CD4-positive, alpha-beta T cell treated with Interleukin-15 for 4 hours (primary cell): Measurements from ENCODE around the gene HERC2.
"Not testable (repeated sequence)": the region's sequence is repeated elsewhere in the genome, so short reads cannot be mapped to it uniquely, and the experiment has no call there.

Source experiments
- DNase-seq: peaks from one replicate; pipeline ENCODE4 v3.0.0-alpha.2; 2020; ENCODE audit warnings: low spot score

The HERC2 gene

DNA sequence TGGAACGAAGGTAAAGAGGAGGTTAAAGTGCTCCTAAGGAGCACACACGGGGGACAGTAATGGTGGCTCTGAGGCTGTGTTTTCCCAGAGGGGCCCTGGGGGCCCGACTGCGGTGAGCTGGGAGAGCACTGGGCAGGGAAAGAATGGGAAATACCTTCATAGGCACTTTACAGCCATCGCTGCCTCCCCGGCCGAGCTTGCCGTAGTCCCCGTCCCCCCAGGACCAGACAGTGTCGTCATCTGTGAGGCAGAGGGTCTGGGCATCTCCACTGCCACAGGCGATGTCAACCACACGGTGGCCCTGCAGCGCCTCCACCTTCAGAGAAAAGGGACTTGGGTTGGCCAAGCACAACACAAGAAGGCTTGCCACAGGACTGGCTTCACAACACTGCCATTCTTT is 190.0 kb downstream of the HERC2 start:
- DNase-seq: no peak

DNA sequence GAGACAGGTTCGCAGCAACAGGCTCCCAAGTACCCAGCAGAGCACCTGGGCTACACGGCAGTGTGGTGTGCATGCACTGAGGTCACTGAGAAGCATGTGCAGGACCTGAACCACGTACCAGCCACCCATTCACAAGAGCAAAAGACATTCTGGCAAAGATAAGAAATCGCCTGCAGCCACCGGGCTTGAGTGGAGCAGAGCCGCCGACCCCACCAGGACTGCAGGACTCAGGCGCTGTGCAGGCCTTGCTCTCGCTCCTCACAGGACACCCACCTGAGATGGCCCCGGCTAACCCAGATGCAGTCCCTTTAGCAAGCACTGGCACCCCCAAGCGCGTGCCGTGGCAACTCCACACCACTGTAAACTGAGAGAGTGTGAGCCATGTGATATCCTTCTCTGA is 190.6 kb downstream of the HERC2 start:
- DNase-seq: no peak

- no peak for DNase-seq
Observed at GRCh38 chr15:28130651-28131050, 191.3 kb downstream of the HERC2 start.

DNA sequence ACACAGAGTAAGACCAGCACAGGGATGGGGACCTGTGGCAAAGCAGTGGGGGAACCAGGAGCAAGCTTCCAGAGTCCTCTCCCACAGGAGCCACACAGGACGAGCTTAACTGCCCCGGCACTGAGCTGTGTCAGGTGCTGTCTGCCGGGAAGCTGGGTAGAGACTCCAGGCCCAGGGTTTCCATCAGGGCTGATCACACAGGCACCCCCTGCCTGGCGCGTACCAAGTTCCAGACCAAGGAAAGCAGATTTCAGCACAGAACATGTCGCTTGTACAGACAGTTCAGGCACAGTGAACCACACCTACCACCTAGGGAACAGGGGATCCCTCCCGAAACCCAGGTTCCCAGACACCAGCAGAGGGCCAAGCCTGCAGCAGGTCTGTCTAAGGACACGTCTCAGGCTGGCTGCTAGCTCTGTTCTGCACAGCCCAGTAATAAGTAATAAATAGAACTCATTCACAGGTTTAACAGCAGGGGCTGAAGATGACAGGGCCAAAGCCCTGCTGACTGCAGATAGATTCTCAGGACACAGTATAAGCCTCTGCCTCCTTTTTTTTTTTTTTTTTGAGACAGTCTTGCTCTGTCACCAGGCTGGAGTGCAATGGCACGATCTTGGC is 192.6 kb downstream of the HERC2 start:
- no peak for DNase-seq

- DNase-seq: no peak
Observed at GRCh38 chr15:28128031-28128430, 193.9 kb downstream of the HERC2 start.

GRCh38 chr15:28127036-28127435 is 194.9 kb downstream of the HERC2 start:
- no peak for DNase-seq

GRCh38 chr15:28125673-28126651 is 196.0 kb downstream of the HERC2 start:
- DNase-seq: peak; percentile 43

DNA sequence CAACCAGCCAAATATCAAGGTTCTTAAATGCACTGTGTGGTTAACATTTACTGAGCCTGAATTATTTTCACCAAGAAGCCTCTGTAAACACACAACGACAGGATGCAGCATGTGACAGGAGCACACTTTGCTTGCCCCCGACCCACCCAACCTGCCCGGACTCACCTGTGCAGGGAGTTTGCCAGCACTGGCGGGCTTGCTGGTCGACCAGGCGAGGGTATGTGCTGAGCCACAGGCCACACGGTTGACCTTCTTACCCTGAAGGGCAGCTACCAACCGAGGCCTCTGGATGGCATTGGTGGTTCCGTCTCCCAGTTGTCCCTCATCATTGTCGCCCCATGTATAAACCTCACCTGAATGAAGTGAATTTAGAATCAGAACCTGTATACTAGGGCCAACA is 197.1 kb downstream of the HERC2 start:
- DNase-seq: no peak

DNA sequence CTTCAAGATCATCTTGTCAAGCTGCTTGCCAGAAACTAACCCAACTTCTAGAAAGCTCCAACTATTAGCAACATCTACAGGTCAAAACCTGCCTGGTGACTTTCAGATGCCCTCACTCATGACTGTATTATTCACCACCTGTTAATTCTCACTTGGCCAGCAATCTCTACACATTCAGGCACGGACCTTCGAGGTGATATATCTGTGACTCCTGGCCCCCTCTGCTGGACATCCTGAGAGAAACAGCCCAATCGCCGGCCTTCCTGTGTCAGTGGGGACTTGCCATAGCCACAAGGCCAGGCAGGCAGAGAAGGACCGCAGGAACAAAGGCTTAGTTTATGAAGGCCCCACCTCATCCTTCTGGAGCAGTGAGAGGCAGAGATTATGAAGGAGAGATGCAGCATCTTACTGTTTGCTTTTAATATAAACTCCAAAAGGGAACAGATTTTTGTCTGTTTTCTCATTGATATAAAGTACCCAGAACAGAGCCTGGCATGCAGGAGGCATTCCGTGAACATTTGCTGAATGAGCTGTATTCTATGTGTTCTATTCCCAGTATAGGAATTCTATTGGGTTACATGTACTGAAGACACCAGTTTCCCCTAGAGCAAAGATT is 198.5 kb downstream of the HERC2 start:
- peak; percentile 38 for DNase-seq

DNA sequence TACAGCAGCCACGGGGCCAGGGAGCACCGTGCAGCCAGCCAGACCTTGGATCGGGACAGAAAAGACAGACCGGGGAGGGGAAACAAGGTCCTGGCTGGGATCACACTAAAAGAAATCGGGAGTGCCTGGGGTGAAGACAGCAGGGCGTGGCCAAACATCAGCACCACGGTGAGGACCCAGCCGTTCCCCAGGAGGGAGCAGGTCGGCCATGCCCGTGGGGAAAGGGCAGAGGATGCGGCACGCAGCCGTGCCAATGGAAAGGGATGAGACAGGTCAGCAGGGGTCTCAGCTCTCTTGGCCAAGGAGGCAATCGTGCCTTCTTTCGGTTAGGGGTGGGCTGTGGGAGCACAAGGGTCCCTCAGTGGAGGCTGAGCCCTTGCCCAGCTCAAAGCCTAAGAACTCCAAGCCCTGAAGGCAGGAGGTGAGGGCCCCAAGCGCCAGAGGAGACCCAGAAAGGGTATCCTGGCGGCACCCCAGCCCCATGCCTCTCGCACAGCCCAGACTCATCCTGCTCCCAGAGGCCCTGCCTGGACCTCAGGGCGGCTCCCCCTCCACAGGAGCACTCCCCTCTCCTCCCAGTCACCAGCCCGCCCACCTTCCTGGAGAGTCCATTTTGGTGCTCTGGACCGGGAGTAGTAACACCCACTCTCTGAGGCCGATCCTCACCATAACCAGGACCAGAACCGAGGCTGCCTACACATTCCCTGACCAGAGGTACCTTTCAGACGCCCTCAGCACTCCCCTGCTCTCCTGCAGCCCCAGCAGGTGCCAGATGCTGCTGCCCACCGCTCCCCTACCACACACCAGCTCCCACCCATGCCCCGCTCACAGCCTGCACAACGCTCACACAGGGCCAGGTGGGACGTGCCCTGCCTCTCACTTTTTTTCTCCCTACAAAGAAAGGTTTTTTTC is 199.7 kb downstream of the HERC2 start:
- no peak for DNase-seq

DNA sequence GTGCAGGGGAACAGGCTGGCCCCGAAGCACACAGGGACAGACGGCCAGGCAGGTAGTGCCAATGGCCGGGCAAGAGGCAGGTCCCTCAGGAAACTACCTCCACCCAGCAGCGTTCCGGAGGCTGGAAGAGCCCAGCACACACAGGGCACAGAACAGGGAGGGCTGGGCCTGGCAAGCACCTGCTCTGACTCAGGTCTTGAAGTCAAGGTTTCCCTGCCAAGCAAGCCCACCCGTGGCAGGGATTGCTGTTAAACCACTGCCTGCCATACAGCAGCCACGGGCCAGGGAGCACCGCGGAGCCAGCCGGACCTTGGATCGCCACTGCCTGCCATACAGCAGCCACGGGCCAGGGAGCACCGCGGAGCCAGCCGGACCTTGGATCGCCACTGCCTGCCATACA is 200.4 kb downstream of the HERC2 start:
- not testable (repeated sequence) for DNase-seq

DNA sequence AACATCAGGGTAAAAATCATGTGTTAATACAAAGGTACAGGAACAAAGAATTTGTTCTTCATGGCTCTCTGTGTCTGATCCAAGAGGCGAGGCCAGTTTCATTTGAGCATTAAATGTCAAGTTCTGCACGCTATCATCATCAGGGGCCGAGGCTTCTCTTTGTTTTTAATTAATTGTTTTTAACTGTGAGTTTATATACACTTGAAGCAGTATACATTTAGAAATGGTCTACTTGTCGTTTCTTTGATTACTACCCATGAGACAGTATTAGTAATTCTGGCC is 201.7 kb downstream of the HERC2 start:
- no peak for DNase-seq

- DNase-seq: no peak
Observed at GRCh38 chr15:28118531-28118930, 203.4 kb downstream of the HERC2 start.

GRCh38 chr15:28118083-28118482 is 203.9 kb downstream of the HERC2 start:
- DNase-seq: no peak

DNA sequence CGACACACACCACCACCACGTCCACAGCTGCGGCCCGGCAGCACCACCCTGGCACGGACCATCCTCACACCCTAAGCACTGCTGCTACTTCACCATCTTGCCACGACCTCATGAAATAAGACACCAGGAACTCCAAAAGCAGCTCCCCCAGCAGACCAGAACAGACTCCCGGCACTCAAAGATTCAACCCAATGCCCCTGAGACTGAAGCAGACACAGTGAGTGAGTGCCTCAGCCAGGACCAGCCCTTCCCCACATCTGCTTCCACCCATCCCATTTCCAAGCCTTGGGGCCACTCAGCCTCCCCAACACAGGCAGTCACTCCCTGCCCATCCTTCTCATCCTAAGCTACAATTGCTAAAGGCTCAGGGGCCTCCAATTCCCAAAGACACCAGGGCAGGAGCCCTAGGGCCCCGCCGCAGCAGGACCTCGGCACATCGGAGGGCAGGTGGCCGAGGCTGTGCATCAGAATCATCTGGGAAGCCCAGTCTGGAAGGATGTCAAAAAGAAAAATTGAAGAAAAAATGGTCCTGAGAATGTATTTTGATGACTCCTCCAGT is 204.5 kb downstream of the HERC2 start:
- no peak for DNase-seq

DNA sequence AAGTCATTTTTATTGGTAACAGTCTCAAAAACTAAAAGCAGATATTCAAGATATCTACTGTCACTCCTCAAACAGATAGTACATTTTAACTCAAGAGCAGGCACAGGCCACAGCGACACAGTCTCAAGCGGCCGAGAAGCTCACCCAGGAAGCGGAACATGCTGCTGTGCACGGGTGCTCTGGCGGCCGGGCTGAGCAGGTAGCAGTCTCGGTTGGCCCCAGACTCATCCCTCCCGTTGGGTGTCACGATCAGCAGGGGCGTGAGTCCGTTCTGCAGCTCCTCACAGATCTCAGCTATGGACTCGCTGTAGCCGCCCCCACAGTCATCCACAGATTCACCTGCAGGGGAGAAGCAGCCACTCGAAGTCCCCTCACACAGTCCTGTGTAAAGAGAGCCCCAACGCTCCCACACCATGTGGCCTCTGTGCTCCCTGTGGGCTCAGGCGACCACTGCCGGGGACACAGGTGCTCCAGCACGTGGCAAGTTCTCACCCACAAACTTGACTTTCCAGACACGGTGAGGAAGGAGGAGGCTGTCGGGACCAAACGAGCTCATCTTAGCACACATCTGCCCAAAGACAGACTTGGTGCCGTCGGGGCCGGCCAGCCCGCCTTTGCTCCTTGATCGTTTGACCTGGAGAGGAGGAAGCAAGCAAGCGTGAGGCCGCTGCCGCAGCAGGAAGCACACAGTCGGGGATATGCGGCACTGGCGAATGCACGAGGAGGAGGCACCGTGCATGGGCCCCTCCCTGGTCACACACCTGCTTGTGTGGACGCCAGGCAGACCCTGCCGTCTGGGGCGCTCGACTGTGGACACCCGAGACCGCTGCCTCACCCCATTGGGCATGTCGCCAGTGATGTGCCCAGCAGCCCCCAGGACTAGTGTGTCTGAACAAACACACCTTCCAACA is 205.2 kb downstream of the HERC2 start:
- no peak for DNase-seq

GRCh38 chr15:28115871-28116270 is 206.1 kb downstream of the HERC2 start:
- no peak for DNase-seq

DNA sequence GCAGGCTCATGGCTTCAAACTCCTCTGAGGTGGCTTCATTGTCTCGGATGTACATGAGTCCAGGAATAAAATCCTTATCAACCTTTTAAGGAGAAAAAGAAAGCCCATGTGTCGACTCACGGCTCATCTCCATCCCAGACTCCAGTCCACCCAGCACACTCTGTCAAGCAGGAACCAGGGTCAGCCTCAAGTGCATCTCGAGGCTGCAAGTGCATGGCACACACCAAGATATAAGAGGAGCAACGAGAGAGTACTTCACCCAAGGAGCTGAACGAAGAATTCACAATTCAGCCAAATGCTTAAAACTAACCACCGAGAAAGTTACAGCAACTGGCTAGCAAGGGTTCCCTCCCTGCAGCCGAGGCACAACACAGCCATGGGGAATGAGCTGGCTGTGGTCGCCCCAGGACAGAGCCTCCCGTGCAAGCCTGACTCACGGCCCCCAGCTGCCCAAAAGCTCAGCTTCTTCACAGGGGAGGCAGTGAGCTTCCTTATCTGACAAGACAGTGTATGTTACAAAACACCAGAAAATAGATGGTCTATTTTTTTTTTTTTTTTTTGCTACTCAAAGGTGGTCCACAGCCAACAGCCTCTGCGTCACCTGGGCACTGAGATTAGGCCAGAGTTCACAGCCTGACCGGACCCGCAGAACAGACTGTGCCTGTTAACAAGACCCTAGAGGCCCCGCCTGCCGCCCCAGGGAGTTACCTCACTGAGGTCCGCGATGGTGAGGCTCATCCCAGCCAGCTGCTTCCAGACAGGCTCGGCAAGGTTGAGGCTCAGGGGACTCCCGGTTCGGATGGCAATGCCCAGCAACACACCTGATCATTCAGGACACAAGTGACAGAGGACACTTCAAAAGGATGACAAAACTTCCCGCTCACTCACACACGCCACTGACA is 207.0 kb downstream of the HERC2 start:
- DNase-seq: no peak

- DNase-seq: no peak
Observed at GRCh38 chr15:28114114-28114455, 207.9 kb downstream of the HERC2 start.
